CD14-positive monocyte (primary cell): ENCODE measurements around the gene SAMD11. TPM values are rescaled to one million over a fixed set of nuclear protein-coding genes. Genes with fewer than 3 reads are reported as not detected.

ENCODE experiments used
- DNase-seq, 3 donors: peaks; one replicate each; pipeline ENCODE4 v3.0.0-alpha.2; 2011 to 2022
- H2AFZ ChIP-seq: 2 replicates; pipeline ENCODE4 v1.6.0; 2012; ENCODE audit warnings: mild to moderate bottlenecking, low read depth, low read length, inconsistent platforms; ENCODE audit not compliant: insufficient read depth, poor library complexity, severe bottlenecking
- H3K27ac ChIP-seq, 2 donors: 1 replicate in 1 of 2; 2 replicates in 1 of 2; pipeline ENCODE4 v1.5.1; 2012 to 2013; ENCODE audit warnings: low read length in 2 of 2, control low read depth in 1 of 2, inconsistent platforms in 1 of 2, low read depth in 1 of 2, mild to moderate bottlenecking in 1 of 2
- H3K27me3 ChIP-seq, 2 donors: one replicate each; pipeline versions ENCODE4 v1.6.0 to v1.6.1; 2011 to 2013; ENCODE audit warnings: low read length in 2 of 2; ENCODE audit not compliant: control insufficient read depth in 2 of 2, insufficient read depth in 2 of 2
- H3K36me3 ChIP-seq, 2 donors: replicated peaks in 1 of 2; 1 replicate in 1 of 2; 2 replicates in 1 of 2; pipeline versions ENCODE4 v1.5.1 to v1.6.1; 2012 to 2013; ENCODE audit warnings: low read length in 2 of 2, control low read depth in 1 of 2, inconsistent platforms in 1 of 2, mild to moderate bottlenecking in 1 of 2; ENCODE audit not compliant: insufficient read depth in 2 of 2, control insufficient read depth in 1 of 2
- H3K4me1 ChIP-seq, 2 donors: 1 replicate in 1 of 2; 2 replicates in 1 of 2; pipeline versions ENCODE4 v1.5.1 to v1.6.1; 2012 to 2013; ENCODE audit warnings: low read length in 2 of 2, control low read depth in 1 of 2, inconsistent platforms in 1 of 2, mild to moderate bottlenecking in 1 of 2, moderate library complexity in 1 of 2; ENCODE audit not compliant: insufficient read depth in 2 of 2, control insufficient read depth in 1 of 2
- H3K4me2 ChIP-seq: replicated peaks from 2 replicates; pipeline ENCODE3; 2012; ENCODE audit warnings: low read length, moderate library complexity, mild to moderate bottlenecking; ENCODE audit not compliant: poor library complexity, severe bottlenecking; ENCODE audit errors: extremely low read depth
- H3K4me3 ChIP-seq, 3 experiments: fragments of 200-600 bp in 1 of 3; sonication (generic) in 1 of 3; replicated peaks in 1 of 3; 1 replicate in 2 of 3; 2 replicates in 1 of 3; pipeline ENCODE4 v1.5.1; 2011 to 2013; ENCODE audit warnings: low read length in 3 of 3, mild to moderate bottlenecking in 3 of 3, control low read depth in 2 of 3, low read depth in 2 of 3, inconsistent platforms in 1 of 3, moderate library complexity in 1 of 3
- H3K79me2 ChIP-seq: 2 replicates; pipeline ENCODE4 v1.6.0; 2012; ENCODE audit warnings: mild to moderate bottlenecking, control low read depth, inconsistent platforms, low read length, moderate library complexity; ENCODE audit not compliant: insufficient read depth
- H3K9ac ChIP-seq: 2 replicates; pipeline ENCODE4 v1.6.0; 2017; ENCODE audit warnings: low read length, mild to moderate bottlenecking; ENCODE audit not compliant: insufficient read depth, poor library complexity, severe bottlenecking
- H3K9me3 ChIP-seq, 2 donors: replicated peaks in 1 of 2; 1 replicate in 1 of 2; 2 replicates in 1 of 2; pipeline versions ENCODE4 v1.5.1 to v1.6.1; 2012 to 2013; ENCODE audit warnings: low read length in 2 of 2, control low read depth in 1 of 2; ENCODE audit not compliant: control insufficient read depth in 1 of 2, insufficient read depth in 1 of 2
- H4K20me1 ChIP-seq: 2 replicates; pipeline ENCODE4 v1.6.0; 2012; ENCODE audit warnings: mild to moderate bottlenecking, low read length, control low read depth, moderate library complexity; ENCODE audit not compliant: insufficient read depth
- H3K27ac Mint-ChIP-seq, 7 donors: one replicate each; pipeline ENCODE4 v1.8.0; 2020; ENCODE audit warnings: mild to moderate bottlenecking in 7 of 7, mixed read lengths in 7 of 7, moderate library complexity in 6 of 7, inconsistent platforms in 2 of 7
- H3K27me3 Mint-ChIP-seq, 3 donors: one replicate each; pipeline ENCODE4 v1.8.0; 2021 to 2022; ENCODE audit warnings: low read depth in 3 of 3, mild to moderate bottlenecking in 3 of 3, mixed read lengths in 3 of 3, moderate library complexity in 3 of 3, inconsistent platforms in 1 of 3
- H3K36me3 Mint-ChIP-seq, 2 donors: one replicate each; pipeline ENCODE4 v1.8.0; 2020; ENCODE audit warnings: mixed read lengths in 2 of 2, inconsistent platforms in 1 of 2, mild to moderate bottlenecking in 1 of 2
- H3K4me1 Mint-ChIP-seq: one replicate; pipeline ENCODE4 v1.8.0; 2020; ENCODE audit warnings: mild to moderate bottlenecking, mixed read lengths
- H3K4me3 Mint-ChIP-seq, 2 donors: one replicate each; pipeline ENCODE4 v1.8.0; 2020; ENCODE audit warnings: mild to moderate bottlenecking in 2 of 2, mixed read lengths in 2 of 2, moderate library complexity in 1 of 2
- H3K9me3 Mint-ChIP-seq, 7 donors: one replicate each; pipeline ENCODE4 v1.8.0; 2020 to 2022; ENCODE audit warnings: mixed read lengths in 7 of 7, mild to moderate bottlenecking in 6 of 7, moderate library complexity in 6 of 7, inconsistent platforms in 2 of 7
- CTCF ChIP-seq: fragments of 200-600 bp; IDR thresholded peaks from one replicate; pipeline ENCODE4 v1.8.0; 2022; ENCODE audit warnings: antibody characterized with exemption, mild to moderate bottlenecking
- WGBS: methylation state at CpG from one replicate; pipeline ENCODE4 v1.1.5; 2013; ENCODE audit warnings: missing lambda C conversion rate; ENCODE audit not compliant: insufficient coverage; 5-methylcytosine and 5-hydroxymethylcytosine counted together
- intact Hi-C, 2 donors: fragments of 100-400 bp; cut with micrococcal nuclease; formaldehyde crosslinking; loops; one replicate each; pipeline versions ENCODE4 v1.15.0 to v1.15.1; 2023
- polyA plus RNA-seq, 3 donors: library from polyadenylated mRNA; depleted of rRNA in 1 of 3; unstranded in 2 of 3; stranded (reverse) in 1 of 3; fragments of 300-500 nt in 2 of 3; fragments of >200 nt in 1 of 3; fragmentation: Illumina TruSeq in 2 of 3; gene quantifications; 1 replicate in 2 of 3; 2 replicates in 1 of 3; pipeline ENCODE4 v1.2.3, GENCODE V29; 2012 to 2021

SAMD11 gene
- polyA plus RNA-seq, 3 donors = not detected

GRCh38 chr1:947958-948357 lies 24.2 kb downstream of the SAMD11 start:
- no peak for TF ChIP-seq CTCF
- 98% methylated on average over 13 of the region's 15 CpGs for WGBS
- Histone ChIP-seq H3K4me1 (peaks cover 0 to under 1% of the 10 kb centered on the region in 2 donors), H3K36me3 (peaks cover 82 to 86% of the 10 kb centered on the region in 2 donors), H3K9ac (no peak overlapping the region), H3K79me2 (no peaks in the 10 kb centered on the region), H2AFZ (no peak overlapping the region), H4K20me1 (peaks cover 40% of the 10 kb centered on the region), H3K27ac (no peak overlapping the region), H3K4me2 (no peak overlapping the region), H3K4me3 (no peak overlapping the region), H3K27me3 (peaks cover 3 to 11% of the 10 kb centered on the region in 2 donors), H3K9me3 (no peaks in the 10 kb centered on the region)
- peaks cover 0 to 4% (median 0%) of the 10 kb centered on the region in 7 donors for H3K9me3 Mint-ChIP-seq
- intact Hi-C loops = no loop called here
- DNase-seq = no peak
- H3K4me1 Mint-ChIP-seq = no peaks in the 10 kb centered on the region
- no peak overlapping the region for H3K4me3 Mint-ChIP-seq
- peaks cover 78 to 94% of the 10 kb centered on the region in 2 donors for H3K36me3 Mint-ChIP-seq
- H3K27me3 Mint-ChIP-seq = peaks cover 13 to 16% (median 13%) of the 10 kb centered on the region in 3 donors
- no peak overlapping the region for H3K27ac Mint-ChIP-seq

- DNase-seq = no peak
- 98% methylated on average over 9 of the region's 9 CpGs for WGBS
- peaks cover 42% of the 10 kb centered on the region for H4K20me1 ChIP-seq
- intact Hi-C loops = no loop called here
- H3K27ac ChIP-seq = no peak overlapping the region
- H3K9me3 ChIP-seq = no peaks in the 10 kb centered on the region
- Mint-ChIP-seq H3K36me3 (peaks cover 86 to 99% of the 10 kb centered on the region in 2 donors), H3K9me3 (no peaks in the 10 kb centered on the region), H3K4me3 (no peak overlapping the region), H3K4me1 (peaks cover 4% of the 10 kb centered on the region), H3K27ac (no peak overlapping the region), H3K27me3 (peaks cover 0 to 6% (median 3%) of the 10 kb centered on the region in 3 donors)
- no peak for TF ChIP-seq CTCF
- H2AFZ ChIP-seq = no peak overlapping the region
- no peak overlapping the region for H3K9ac ChIP-seq
- peaks cover 0 to 6% of the 10 kb centered on the region in 2 donors for H3K4me1 ChIP-seq
- peaks cover 96 to 100% of the 10 kb centered on the region in 2 donors for H3K36me3 ChIP-seq
- H3K4me3 ChIP-seq = no peak overlapping the region
- H3K79me2 ChIP-seq = no peaks in the 10 kb centered on the region
- H3K27me3 ChIP-seq = no peaks in the 10 kb centered on the region
- no peak overlapping the region for H3K4me2 ChIP-seq
Observed at GRCh38 chr1:950268-950667, 26.5 kb downstream of the SAMD11 start.
